Activated T-cell treated with anti-CD3 and anti-CD28 coated beads, Interleukin-2, amount 50 U/mL, for 72 hours (primary cell): ENCODE results near the gene PTGFRN. TPM values are rescaled to one million over a fixed set of nuclear protein-coding genes. Genes with fewer than 3 reads are reported as not detected.

ENCODE experiments used
- ATAC-seq, 2 donors: fragments of 150-1000 bp; cut with Tn5 transposase; replicated peaks in 1 of 2; 2 replicates each; pipeline ENCODE4 v1.10.0; 2021; ENCODE audit warnings: moderate library complexity in 2 of 2, mild to moderate bottlenecking in 1 of 2
- DNase-seq, 2 donors: peaks; one replicate each; pipeline ENCODE4 v3.0.0; 2021 to 2022; ENCODE audit warnings: mixed read lengths in 1 of 2
- H3K27ac Mint-ChIP-seq: one replicate; pipeline ENCODE4 v1.8.0; 2022; ENCODE audit warnings: mild to moderate bottlenecking, moderate library complexity, mixed read lengths
- H3K27me3 Mint-ChIP-seq: one replicate; pipeline ENCODE4 v1.8.0; 2022; ENCODE audit warnings: low read depth, mixed read lengths
- H3K36me3 Mint-ChIP-seq, 2 donors: one replicate each; pipeline ENCODE4 v1.8.0; 2022; ENCODE audit warnings: mixed read lengths in 2 of 2, mild to moderate bottlenecking in 1 of 2; ENCODE audit not compliant: insufficient read depth in 2 of 2
- H3K4me1 Mint-ChIP-seq: one replicate; pipeline ENCODE4 v1.8.0; 2022; ENCODE audit warnings: low read depth, mixed read lengths
- H3K4me3 Mint-ChIP-seq, 2 donors: one replicate each; pipeline ENCODE4 v1.8.0; 2022; ENCODE audit warnings: mild to moderate bottlenecking in 2 of 2, mixed read lengths in 2 of 2, moderate library complexity in 2 of 2
- H3K9me3 Mint-ChIP-seq, 2 donors: one replicate each; pipeline ENCODE4 v1.8.0; 2022; ENCODE audit warnings: mixed read lengths in 2 of 2
- total RNA-seq, 2 donors: library from RNA; stranded (reverse); gene quantifications; one replicate each; pipeline ENCODE4 v1.2.3, GENCODE V29; 2022

Gene PTGFRN
- total RNA-seq, 2 donors from 2014 or later: 14.0 to 14.8 TPM

DNA sequence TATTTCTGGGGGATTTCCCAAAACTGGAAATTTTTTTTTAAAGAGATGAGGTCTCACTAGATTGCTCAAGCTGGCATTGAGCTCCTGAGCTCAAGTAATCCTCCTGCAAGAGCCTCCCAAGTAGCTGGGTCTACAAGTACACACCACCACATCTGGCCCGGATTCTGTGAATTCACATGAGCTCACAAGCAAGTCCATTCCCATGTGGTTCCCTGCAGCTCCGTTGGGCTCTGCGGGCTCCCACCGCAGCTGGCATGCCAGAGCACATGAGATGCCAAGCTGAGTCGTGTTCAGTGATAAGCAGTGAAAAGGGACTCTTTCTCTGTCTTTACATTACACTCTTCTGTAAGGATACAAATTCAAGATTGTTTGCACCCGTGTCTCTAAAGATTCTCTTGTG lies 128.5 kb downstream of the PTGFRN start:
- DNase-seq (no peak), ATAC-seq (no peak)
- Mint-ChIP-seq H3K27me3 (no peaks in the 10 kb centered on the region), H3K36me3 (peaks cover 0 to 2% of the 10 kb centered on the region in 2 donors), H3K9me3 (peaks cover 2% of the 10 kb centered on the region in 2 donors), H3K27ac (no peak overlapping the region), H3K4me1 (no peaks in the 10 kb centered on the region), H3K4me3 (no peak overlapping the region)

Other genes starting within 250 kb of the PTGFRN start
- 1 to 10 TPM; 3.3 to 4.9 TPM for gene IGSF3, start 242.2 kb upstream of the PTGFRN start, total RNA-seq
- gene CD2, start 155.5 kb upstream of the PTGFRN start, total RNA-seq: 100 to 1,000 TPM; 232 to 298 TPM
- gene CD101, start 91.8 kb downstream of the PTGFRN start, total RNA-seq: 1 to 10 TPM; 2.0 to 3.0 TPM
- 100 to 1,000 TPM; 104 to 107 TPM for gene TTF2, start 150.4 kb downstream of the PTGFRN start, total RNA-seq
- gene TRIM45, start 211.8 kb downstream of the PTGFRN start, total RNA-seq: under 1 TPM; 0.30 to 0.34 TPM